ENCODE results near the gene CCDC187.

DNA sequence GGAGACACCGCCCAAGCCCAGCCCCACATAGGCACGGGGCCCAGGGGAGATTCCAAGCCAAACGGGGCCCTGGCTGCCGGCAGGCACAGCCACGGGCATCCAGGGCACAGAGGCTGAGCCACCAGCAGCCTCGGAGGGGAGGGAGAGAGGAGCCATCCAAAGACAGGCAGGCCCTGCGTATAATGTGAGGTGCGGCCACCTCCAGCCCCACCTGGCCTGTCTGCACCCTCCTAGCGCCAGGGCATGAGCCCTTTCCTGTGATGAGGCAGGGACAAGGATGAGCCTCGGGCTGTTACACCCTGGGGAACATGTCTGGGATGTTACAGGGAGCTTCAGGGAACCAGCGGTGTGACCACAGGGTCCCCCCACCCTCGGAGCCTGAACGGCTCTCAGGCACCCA lies 1.1 kb upstream of the CCDC187 start:
- TF ChIP-seq EP300 (IDR thresholded peaks at IDR 0.05), result no peak
- TF ChIP-seq, protein P1, sequence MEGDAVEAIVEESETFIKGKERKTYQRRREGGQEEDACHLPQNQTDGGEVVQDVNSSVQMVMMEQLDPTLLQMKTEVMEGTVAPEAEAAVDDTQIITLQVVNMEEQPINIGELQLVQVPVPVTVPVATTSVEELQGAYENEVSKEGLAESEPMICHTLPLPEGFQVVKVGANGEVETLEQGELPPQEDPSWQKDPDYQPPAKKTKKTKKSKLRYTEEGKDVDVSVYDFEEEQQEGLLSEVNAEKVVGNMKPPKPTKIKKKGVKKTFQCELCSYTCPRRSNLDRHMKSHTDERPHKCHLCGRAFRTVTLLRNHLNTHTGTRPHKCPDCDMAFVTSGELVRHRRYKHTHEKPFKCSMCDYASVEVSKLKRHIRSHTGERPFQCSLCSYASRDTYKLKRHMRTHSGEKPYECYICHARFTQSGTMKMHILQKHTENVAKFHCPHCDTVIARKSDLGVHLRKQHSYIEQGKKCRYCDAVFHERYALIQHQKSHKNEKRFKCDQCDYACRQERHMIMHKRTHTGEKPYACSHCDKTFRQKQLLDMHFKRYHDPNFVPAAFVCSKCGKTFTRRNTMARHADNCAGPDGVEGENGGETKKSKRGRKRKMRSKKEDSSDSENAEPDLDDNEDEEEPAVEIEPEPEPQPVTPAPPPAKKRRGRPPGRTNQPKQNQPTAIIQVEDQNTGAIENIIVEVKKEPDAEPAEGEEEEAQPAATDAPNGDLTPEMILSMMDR (IDR thresholded peaks at IDR 0.05), result no peak
- TF ChIP-seq POLR2AphosphoS5 (IDR thresholded peaks at IDR 0.05), result no peak
